ENCODE measurements around the gene GLI2.

GLI2 gene

GRCh38 chr2:120735746-120736170 lies at the start of gene GLI2:
Gene GLI2 (plus strand): TSS chr2:120735868. CDS start chr2:120797321, 61,453 bp downstream.
- DNase-seq (ENCODE audit: low read depth), result peak; percentile 46

DNA sequence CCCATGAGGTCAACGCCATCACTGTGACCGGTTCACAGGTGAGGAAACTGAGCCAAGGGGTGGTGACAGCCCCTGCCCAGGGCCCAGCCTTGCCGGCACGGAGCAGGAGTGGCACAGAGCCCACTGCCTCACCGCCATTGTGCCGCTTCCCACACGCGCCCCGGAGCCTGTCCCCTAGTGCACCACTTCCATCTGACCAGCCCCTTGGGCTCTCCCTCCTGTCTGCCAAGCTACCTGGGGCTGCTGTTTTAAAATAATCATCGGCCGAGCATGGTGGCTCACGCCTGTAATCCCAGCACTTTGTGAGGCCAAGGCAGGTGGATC lies 49.7 kb upstream of the GLI2 start:
- DNase-seq (ENCODE audit: low read depth), result no peak

DNA sequence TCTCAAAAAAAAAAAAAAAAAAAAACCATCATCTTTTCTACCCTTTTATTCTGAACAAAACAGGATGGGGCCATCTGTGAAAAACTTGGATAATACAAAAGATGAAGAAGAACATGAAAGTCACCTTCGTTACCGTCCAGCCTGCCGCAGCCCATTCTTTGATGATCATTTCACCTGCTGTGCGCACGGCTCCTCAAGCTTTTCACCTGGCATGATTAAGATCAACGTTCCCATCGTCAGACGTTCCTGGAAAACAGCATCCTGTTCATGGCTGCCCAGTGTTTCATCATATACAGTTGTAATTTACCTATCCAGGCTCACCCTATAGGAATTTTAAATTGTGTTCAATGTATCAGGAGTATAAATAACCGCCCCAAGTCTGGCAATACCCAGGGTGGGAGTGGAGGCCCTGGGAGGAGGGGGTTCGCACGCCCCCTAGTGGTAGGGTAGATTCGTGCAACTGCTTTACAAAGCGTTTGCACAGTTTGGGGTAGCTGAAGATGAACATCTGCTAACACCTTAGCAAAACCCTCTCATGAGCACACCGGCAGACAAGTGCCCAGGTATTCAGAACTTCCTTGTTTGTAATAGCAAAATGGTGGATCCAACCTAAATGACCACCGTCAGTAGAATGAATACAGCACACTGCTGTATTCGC lies 49.0 kb upstream of the GLI2 start:
- no peak for DNase-seq (ENCODE audit: low read depth)

DNA sequence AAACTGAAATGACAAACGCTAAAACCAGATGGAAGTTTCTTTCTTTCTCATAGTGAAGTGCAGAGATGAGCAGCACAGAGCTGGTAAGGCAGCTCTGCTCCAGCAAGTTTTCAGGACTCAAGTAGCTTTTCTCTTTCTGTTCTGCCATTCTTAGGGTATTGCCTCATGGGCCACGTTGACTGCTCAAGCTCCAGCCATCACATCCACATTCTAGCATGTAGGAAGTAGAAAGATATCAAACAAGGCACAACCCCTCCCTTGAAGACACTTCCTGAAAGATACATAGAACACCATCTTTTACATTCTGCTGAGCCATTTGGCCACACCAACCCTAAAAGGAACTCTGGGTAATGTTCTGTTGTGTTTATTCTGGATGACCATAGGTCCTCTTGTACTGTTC lies 48.5 kb upstream of the GLI2 start:
- DNase-seq (ENCODE audit: low read depth), result no peak

DNA sequence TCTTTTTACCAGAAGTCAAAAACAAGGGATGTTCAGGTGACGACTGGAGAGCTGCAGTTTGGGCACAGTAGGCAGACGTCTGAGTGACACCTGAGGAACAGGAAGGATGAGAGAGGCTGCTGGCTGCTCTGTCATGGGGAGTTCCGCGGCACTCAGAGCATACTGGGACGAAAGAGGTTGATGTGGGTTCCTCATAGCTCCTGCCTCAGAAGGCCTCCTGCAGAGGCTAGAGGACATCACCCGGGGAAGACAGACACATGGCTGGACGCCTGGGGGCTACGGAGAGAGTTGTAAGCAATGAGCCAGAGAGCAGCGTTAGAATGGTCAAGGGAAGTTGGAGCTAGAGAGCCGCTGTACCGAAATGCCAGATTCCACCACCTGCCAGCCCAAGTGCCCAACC lies 45.1 kb upstream of the GLI2 start:
- DNase-seq (ENCODE audit: low read depth), result no peak

DNA sequence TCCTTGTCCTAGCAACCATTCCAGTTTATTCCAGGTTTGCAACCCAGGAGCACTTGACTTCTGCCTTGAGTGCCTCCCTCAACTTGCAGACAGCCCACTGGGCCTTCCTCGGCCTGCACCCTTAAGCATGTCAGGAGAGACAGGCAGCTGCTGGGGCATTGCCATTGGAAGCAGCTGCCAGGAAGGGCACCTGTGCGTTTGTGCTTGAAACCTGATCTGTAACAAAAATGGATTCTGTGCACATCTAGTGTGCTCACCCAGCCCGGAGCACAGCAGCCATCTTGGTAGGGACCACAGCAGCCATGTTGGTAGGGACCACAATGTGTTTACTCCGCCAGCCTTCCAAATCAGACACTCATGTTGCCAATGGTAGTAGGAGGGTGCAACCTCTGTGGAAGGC lies 44.3 kb upstream of the GLI2 start:
- DNase-seq (ENCODE audit: low read depth), result no peak

- DNase-seq (ENCODE audit: low read depth), result no peak
These were observed 43.0 kb upstream of the GLI2 start for GRCh38 chr2:120692691-120693090.

GRCh38 chr2:120693121-120693520 lies 42.5 kb upstream of the GLI2 start:
- no peak for DNase-seq (ENCODE audit: low read depth)

DNA sequence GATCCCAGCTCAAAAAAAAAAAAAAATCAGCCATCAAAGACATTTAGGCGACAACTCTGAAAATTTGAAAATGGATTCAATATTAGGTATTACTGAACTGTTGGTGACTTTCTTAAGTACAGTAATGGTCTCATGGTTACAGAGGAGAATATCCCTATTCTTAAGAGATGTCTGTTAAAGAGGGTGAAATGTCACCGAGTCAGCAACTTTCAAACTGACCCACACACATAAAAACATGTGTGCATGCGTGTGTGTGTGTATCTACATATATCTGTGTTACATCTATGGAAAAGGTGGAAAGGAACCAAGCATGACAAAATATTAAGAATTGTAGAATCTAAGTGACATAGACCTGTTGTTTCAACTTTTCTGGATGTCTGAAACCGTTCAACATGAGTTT lies 41.6 kb upstream of the GLI2 start:
- DNase-seq (ENCODE audit: low read depth), result no peak

- DNase-seq (ENCODE audit: low read depth), result no peak
These were observed 38.2 kb upstream of the GLI2 start for GRCh38 chr2:120697471-120697870.

DNA sequence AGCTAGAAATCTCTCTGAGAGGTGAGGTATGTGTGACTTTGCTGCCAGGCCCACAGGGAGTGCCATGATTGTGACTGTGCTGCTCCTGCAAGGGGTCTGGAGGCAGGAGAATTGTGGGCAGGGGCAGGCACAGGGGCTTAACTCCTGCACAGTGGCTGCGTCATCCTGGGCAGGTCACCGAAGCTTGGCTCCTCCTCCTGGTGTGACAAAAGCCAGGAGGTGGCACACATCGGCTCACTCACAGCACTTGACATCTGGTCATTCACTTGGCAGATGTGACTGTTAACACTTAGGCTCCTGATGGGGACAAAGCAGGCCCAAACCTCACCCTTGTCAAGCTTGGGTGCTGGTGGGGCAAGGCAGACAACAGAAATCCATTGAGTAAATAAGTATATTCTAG lies 36.4 kb upstream of the GLI2 start:
- no peak for DNase-seq (ENCODE audit: low read depth)

DNA sequence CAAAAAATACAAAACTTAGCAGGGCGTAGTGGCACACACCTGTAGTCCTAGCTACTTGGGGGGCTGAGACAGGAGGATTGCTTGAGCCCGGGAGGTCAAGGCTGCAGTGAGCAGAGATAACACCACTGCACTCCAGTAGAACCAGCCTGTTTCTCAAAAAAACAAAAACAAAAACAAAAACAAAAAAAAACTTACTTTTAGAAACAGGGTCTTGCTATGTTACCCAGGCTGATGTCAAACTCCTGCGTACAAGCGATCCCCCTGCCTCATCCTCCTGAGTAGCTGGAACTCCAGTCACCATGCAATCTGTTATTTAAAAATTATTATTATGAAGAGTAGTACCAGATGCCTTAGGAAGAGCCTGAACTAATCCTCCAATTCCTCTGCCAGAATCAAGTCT lies 35.0 kb upstream of the GLI2 start:
- no peak for DNase-seq (ENCODE audit: low read depth)

DNA sequence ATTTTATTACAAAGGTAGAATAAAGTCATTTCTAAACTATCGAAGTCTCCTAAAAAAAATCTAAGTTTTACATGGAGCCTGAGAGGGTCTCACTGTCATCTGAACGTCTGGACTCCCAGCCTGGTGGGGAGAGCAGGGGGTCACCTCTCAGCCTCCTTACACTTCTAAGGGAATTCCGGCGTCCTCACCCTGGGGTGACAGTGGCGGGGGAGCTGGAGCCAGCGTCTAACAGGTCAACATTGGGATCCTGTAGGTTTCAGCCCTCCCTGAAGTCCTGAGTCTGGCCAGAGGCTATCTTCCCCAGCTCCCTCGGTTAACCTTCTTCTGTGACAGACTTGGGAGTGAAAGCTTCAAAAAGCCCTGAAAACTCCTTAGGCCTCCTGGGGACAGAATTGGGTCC lies 34.6 kb upstream of the GLI2 start:
- DNase-seq (ENCODE audit: low read depth), result no peak

GRCh38 chr2:120701499-120701898 lies 34.2 kb upstream of the GLI2 start:
- DNase-seq (ENCODE audit: low read depth), result no peak

GRCh38 chr2:120702061-120702460 lies 33.6 kb upstream of the GLI2 start:
- no peak for DNase-seq (ENCODE audit: low read depth)

- no peak for DNase-seq (ENCODE audit: low read depth)
These were observed 32.9 kb upstream of the GLI2 start for GRCh38 chr2:120702801-120703200.

DNA sequence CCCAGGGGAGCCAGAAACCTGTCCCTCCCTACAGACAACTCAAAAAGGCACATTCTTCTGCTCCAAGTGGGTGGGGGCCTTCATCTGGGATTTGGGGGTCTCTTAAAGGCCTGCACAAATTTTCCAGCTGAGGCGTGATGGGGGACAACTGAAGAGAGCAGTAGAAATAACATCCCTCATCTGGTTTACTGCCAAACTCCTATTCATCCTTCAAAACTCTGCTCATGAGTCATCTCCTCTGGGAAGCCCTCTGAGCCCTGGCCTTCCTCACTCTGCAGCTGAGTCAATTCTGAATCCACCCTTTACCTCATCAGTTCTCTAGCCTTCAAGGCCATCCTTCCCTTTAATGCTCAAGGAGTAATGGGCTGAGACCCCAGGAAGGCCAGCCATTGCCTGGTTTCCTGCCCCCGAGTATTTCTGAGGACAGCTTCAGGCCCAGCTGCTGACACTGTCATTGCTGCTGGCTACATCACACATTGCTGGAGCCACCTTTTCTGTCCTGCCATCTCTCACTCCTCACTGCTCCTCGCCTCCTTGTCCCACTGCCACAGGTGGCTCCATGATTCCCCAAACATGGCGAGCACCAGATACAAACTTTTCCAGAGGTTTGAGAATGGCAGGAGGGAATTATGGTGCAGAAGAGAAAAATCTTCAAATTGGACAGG lies 32.2 kb upstream of the GLI2 start:
- no peak for DNase-seq (ENCODE audit: low read depth)

- DNase-seq (ENCODE audit: low read depth), result no peak
These were observed 31.0 kb upstream of the GLI2 start for GRCh38 chr2:120704696-120705095.

DNA sequence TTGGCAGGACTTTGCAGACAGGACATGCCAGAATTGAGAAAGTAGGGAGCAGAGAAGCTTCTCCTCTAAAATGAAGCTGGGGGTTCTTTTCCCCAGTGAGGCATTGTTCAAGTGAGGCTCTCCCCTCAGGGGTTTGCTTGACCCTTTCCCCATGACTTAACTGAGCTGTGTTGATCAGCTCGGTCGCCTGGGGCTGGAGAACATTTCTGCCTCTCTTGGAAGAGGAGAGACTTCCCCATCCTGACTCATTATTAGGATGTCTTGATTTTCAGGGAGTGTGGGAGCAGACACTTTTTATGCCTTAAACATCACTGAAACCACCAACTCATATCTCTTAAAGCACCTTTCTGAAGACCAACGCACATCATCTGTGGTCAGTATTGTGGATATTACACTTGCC lies 27.9 kb upstream of the GLI2 start:
- no peak for DNase-seq (ENCODE audit: low read depth)

DNA sequence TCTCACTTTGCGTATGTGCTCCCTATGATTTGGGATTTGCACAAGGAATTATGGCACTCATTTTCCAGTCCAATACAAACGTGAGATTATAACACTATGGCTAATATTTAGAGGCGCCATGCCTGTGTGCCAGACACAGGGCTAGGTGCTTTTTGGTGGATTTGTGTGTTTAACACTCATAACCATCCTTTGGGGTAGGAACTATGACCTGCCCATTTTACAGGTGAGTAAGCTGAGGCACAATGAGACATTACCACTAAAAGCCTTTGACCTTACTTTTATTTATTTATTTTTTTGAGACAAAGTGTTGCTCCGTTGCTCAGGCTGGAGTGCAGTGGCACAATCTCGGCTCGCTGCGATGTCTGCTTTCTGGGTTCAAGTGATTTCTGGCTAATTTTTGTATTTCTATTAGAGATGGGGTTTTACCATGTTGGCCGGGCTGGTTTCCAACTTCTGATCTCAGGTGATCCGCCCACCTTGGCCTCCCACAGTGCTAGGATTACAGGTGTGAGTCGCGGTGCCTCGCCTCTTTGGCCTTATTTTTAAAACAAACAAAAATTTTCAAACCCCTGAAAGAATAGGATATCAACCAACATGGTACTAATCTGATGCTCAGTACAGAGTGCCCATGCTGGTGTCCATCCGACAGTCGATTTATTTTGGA lies 26.6 kb upstream of the GLI2 start:
- no peak for DNase-seq (ENCODE audit: low read depth)

DNA sequence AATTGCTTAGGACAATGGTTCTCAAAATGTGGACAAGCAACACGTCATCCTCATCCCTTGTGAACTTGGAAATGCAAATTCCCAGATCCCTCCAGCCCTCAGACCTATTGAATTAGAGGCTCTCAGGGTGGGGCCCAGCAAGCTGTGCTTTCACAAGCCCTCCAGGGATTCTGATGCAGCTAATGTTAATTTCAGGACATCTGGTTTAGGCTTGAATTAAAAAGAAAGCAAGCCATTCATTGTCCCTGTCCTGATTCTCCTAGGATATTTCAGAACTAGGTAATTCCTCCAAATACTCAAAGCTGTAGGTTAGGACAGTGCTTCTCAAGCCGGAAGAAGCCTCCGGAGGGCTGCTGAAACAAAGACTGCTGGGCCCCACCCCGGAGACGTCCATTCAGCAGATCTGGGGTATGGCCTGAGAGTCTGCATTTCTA lies 26.0 kb upstream of the GLI2 start:
- no peak for DNase-seq (ENCODE audit: low read depth)

DNA sequence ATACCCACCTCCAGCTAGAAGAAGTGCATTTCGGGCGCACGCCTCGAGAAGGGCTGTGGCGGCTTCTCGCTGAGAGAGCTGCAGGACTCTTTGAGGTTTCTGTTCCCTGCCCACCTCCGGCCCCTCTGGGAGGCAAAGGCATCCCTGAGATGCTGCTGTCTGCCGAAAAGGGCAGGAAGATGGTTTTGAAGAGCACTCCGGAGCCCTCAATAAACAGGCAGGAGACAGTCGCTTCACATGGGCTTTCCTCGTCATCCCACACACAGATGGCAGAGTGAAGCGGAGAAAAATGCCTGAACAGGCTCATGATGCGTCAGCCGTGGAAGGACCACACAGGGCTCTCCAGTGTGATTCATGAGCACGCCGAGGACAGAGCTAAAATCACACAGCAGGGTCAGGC lies 25.4 kb upstream of the GLI2 start:
- DNase-seq (ENCODE audit: low read depth), result no peak

GRCh38 chr2:120711694-120712093 lies 24.0 kb upstream of the GLI2 start:
- no peak for DNase-seq (ENCODE audit: low read depth)
